Measurements from ENCODE around the gene UTP14A. TPM values are rescaled to one million over a fixed set of nuclear protein-coding genes. Genes with fewer than 3 reads are reported as not detected.
A peak's percentile ranks its signal among the peaks of the same experiment; 100 is the strongest.

The UTP14A gene
- total and polyA plus RNA-seq, 2 of the 13 experiments (the other 11 are each of a cell fraction or from before 2014, with no cell fraction given), result 7.4 to 19.0 TPM

GRCh38 chrX:129905787-129906580 lies at the start of gene UTP14A (continued):
- TF ChIP-seq, protein P1, sequence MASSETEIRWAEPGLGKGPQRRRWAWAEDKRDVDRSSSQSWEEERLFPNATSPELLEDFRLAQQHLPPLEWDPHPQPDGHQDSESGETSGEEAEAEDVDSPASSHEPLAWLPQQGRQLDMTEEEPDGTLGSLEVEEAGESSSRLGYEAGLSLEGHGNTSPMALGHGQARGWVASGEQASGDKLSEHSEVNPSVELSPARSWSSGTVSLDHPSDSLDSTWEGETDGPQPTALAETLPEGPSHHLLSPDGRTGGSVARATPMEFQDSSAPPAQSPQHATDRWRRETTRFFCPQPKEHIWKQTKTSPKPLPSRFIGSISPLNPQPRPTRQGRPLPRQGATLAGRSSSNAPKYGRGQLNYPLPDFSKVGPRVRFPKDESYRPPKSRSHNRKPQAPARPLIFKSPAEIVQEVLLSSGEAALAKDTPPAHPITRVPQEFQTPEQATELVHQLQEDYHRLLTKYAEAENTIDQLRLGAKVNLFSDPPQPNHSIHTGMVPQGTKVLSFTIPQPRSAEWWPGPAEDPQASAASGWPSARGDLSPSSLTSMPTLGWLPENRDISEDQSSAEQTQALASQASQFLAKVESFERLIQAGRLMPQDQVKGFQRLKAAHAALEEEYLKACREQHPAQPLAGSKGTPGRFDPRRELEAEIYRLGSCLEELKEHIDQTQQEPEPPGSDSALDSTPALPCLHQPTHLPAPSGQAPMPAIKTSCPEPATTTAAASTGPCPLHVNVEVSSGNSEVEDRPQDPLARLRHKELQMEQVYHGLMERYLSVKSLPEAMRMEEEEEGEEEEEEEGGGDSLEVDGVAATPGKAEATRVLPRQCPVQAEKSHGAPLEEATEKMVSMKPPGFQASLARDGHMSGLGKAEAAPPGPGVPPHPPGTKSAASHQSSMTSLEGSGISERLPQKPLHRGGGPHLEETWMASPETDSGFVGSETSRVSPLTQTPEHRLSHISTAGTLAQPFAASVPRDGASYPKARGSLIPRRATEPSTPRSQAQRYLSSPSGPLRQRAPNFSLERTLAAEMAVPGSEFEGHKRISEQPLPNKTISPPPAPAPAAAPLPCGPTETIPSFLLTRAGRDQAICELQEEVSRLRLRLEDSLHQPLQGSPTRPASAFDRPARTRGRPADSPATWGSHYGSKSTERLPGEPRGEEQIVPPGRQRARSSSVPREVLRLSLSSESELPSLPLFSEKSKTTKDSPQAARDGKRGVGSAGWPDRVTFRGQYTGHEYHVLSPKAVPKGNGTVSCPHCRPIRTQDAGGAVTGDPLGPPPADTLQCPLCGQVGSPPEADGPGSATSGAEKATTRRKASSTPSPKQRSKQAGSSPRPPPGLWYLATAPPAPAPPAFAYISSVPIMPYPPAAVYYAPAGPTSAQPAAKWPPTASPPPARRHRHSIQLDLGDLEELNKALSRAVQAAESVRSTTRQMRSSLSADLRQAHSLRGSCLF (CRISPR knock-in tag; IDR thresholded peaks at IDR 0.05; ENCODE audit: borderline replicate concordance), result no peak
- no peak for TF ChIP-seq PAWR (CRISPR knock-in tag; IDR thresholded peaks at IDR 0.05; ENCODE audit: borderline replicate concordance)
- TF ChIP-seq, protein P2, sequence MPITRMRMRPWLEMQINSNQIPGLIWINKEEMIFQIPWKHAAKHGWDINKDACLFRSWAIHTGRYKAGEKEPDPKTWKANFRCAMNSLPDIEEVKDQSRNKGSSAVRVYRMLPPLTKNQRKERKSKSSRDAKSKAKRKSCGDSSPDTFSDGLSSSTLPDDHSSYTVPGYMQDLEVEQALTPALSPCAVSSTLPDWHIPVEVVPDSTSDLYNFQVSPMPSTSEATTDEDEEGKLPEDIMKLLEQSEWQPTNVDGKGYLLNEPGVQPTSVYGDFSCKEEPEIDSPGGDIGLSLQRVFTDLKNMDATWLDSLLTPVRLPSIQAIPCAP (CRISPR knock-in tag; IDR thresholded peaks at IDR 0.05; ENCODE audit: low read depth), result no peak
- no peak for TF ChIP-seq ZNF629 (CRISPR knock-in tag; conservative IDR thresholded peaks at IDR 0.05)
- TF ChIP-seq THAP11 (CRISPR knock-in tag; IDR thresholded peaks at IDR 0.05), result peak; percentile 89
- TF ChIP-seq, protein P3, sequence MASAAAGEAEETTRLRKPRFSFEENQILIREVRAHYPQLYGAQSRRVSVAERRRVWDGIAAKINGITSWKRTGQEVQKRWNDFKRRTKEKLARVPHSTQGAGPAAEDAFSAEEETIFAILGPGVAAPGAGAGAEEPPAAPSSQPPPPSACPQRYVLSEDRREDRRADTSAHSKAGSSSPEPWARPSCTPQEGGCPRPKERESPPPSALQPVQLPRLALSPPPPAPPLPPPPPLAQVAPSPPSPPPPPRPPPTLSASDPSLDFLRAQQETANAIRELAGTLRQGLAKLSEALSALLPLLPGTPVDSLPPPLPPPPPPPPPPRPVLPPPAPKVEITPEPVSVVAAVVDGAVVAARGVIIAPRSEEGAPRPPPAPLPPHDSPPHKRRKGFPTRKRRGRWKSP (CRISPR knock-in tag; IDR thresholded peaks at IDR 0.05), result 0 out of 2 replicates have a peak, but pooled peaks have one; percentile 32
- TF ChIP-seq IRX3 (CRISPR knock-in tag; IDR thresholded peaks at IDR 0.05; ENCODE audit: borderline replicate concordance, low read depth), result peak; percentile 52; the same call in 1 of the 2 replicates
- TF ChIP-seq ARNTL (CRISPR knock-in tag; IDR thresholded peaks at IDR 0.05), result peak; percentile 69
- TF ChIP-seq ZNF292 (CRISPR knock-in tag; IDR thresholded peaks at IDR 0.05; ENCODE audit: borderline replicate concordance, low read depth), result no peak
- TF ChIP-seq ZNF713 (CRISPR knock-in tag; IDR thresholded peaks at IDR 0.05), result no peak
- no peak for TF ChIP-seq RBM39 (IDR thresholded peaks at IDR 0.05; ENCODE audit: low read depth, low read length, poor library complexity, severe bottlenecking)
- peak; percentile 34; the same call in 1 of the 2 replicates for TF ChIP-seq KLF12 (CRISPR knock-in tag; IDR thresholded peaks at IDR 0.05; ENCODE audit: borderline replicate concordance)
- no peak for TF ChIP-seq ZBTB8A (CRISPR knock-in tag; IDR thresholded peaks at IDR 0.05; ENCODE audit: borderline replicate concordance, low read depth)
- TF ChIP-seq ATF7-NPFF (CRISPR knock-in tag; IDR thresholded peaks at IDR 0.05; ENCODE audit: low read depth), result 0 out of 2 replicates have a peak, but pooled peaks have one; percentile 66
- no peak for TF ChIP-seq ZFP41 (CRISPR knock-in tag; IDR thresholded peaks at IDR 0.05; ENCODE audit: borderline replicate concordance)
- no peak for TF ChIP-seq ZNF510 (CRISPR knock-in tag; IDR thresholded peaks at IDR 0.05; ENCODE audit: low read depth)
- TF ChIP-seq SNAPC5 (CRISPR knock-in tag; IDR thresholded peaks at IDR 0.05; ENCODE audit: borderline replicate concordance), result no peak
- TF ChIP-seq DPF2 (CRISPR knock-in tag; IDR thresholded peaks at IDR 0.05; ENCODE audit: borderline replicate concordance, low read depth), result no peak
- no peak for TF ChIP-seq SIN3B (IDR thresholded peaks at IDR 0.05; ENCODE audit: low read length)
- peak; percentile 49; the same call in 1 of the 2 replicates for TF ChIP-seq KDM2A (CRISPR knock-in tag; IDR thresholded peaks at IDR 0.05; ENCODE audit: borderline replicate concordance, low read depth)
- TF ChIP-seq CAMTA2 (CRISPR knock-in tag; IDR thresholded peaks at IDR 0.05; ENCODE audit: borderline replicate concordance), result no peak

All from HepG2 (cell line).